B cell (primary cell): ENCODE measurements around the gene LMBR1L. TPM values are rescaled to one million over a fixed set of nuclear protein-coding genes. Genes with fewer than 3 reads are reported as not detected.

Experiments used
- ATAC-seq: fragments of 200-7000 bp; cut with Tn5 transposase; one replicate; pipeline ENCODE4 v1.10.0; 2021; ENCODE audit warnings: low read depth, mild to moderate bottlenecking, moderate number of reproducible peaks, moderate library complexity
- CTCF ChIA-PET: fragments of 350-600 bp; sonication (Branson Sonifier 250); formaldehyde crosslinking; loops from one replicate; lab custom pipeline; 2021; ENCODE audit warnings: antibody characterized with exemption, inconsistent platforms; lab: Charles Lee
- POLR2A ChIA-PET: fragments of 350-600 bp; sonication (Branson Sonifier 250); formaldehyde crosslinking; loops from one replicate; lab custom pipeline; 2021; ENCODE audit warnings: antibody characterized with exemption; lab: Charles Lee
- DNase-seq: peaks from one replicate; pipeline ENCODE4 v3.0.0; 2013
- H2AFZ ChIP-seq: 2 replicates; pipeline ENCODE4 v1.6.1; 2012; ENCODE audit warnings: mild to moderate bottlenecking, low read depth, low read length; ENCODE audit not compliant: insufficient read depth, poor library complexity, severe bottlenecking
- H3K27ac ChIP-seq, 2 donors: 1 replicate in 1 of 2; 2 replicates in 1 of 2; pipeline ENCODE4 v1.5.1; 2012 to 2013; ENCODE audit warnings: low read length in 2 of 2, mild to moderate bottlenecking in 2 of 2, moderate library complexity in 1 of 2
- H3K27me3 ChIP-seq, 4 experiments: fragments of 200-600 bp in 1 of 4; sonication (generic) in 1 of 4; replicated peaks in 1 of 4; 1 replicate in 2 of 4; 2 replicates in 2 of 4; pipeline versions ENCODE4 v1.6.1 to v1.7.0; 2013 to 2016; ENCODE audit warnings: low read length in 3 of 4, mild to moderate bottlenecking in 2 of 4, mixed read lengths in 1 of 4, moderate library complexity in 1 of 4; ENCODE audit not compliant: insufficient read depth in 4 of 4, control insufficient read depth in 3 of 4; ENCODE audit errors: control extremely low read depth in 1 of 4
- H3K36me3 ChIP-seq, 2 experiments: replicated peaks in 1 of 2; 1 replicate in 1 of 2; 2 replicates in 1 of 2; pipeline versions ENCODE4 v1.6.1 to v1.7.1; 2013; ENCODE audit warnings: low read length in 1 of 2; ENCODE audit not compliant: insufficient read depth in 2 of 2, control insufficient read depth in 1 of 2; ENCODE audit errors: control extremely low read depth in 1 of 2, extremely low read depth in 1 of 2
- H3K4me1 ChIP-seq, 2 donors: fragments of 200-600 bp in 1 of 2; sonication (generic) in 1 of 2; 1 replicate in 1 of 2; 2 replicates in 1 of 2; pipeline versions ENCODE4 v1.5.1 to v1.6.1; 2013 to 2017; ENCODE audit warnings: low read length in 2 of 2; ENCODE audit not compliant: control insufficient read depth in 2 of 2, insufficient read depth in 2 of 2
- H3K4me2 ChIP-seq: replicated peaks from 2 replicates; pipeline ENCODE3; 2012; ENCODE audit warnings: mild to moderate bottlenecking, low read depth, low read length; ENCODE audit not compliant: poor library complexity, severe bottlenecking
- H3K4me3 ChIP-seq, 5 experiments: fragments of 200-600 bp in 1 of 5; sonication (generic) in 1 of 5; 1 replicate in 3 of 5; 2 replicates in 2 of 5; pipeline versions ENCODE4 v1.5.1 to v1.7.0; 2011 to 2016; ENCODE audit warnings: low read length in 4 of 5, mild to moderate bottlenecking in 4 of 5, low read depth in 2 of 5, control low read depth in 1 of 5, moderate library complexity in 1 of 5; ENCODE audit not compliant: insufficient read depth in 1 of 5; ENCODE audit errors: control extremely low read depth in 1 of 5, extremely low read depth in 1 of 5
- H3K79me2 ChIP-seq: fragments of 200-600 bp; sonication (generic); one replicate; pipeline ENCODE4 v1.6.0; 2016; ENCODE audit warnings: low read length; ENCODE audit not compliant: control insufficient read depth, insufficient read depth
- H3K9ac ChIP-seq: fragments of 200-600 bp; sonication (generic); 2 replicates; pipeline ENCODE4 v1.6.1; 2017; ENCODE audit warnings: mild to moderate bottlenecking, low read length, moderate library complexity
- H3K9me3 ChIP-seq, 3 donors: one replicate each; pipeline versions ENCODE4 v1.6.1 to v1.7.1; 2013; ENCODE audit warnings: low read length in 2 of 3; ENCODE audit not compliant: control insufficient read depth in 2 of 3, insufficient read depth in 1 of 3; ENCODE audit errors: control extremely low read depth in 1 of 3
- H4K20me1 ChIP-seq: 2 replicates; pipeline ENCODE4 v1.6.0; 2012; ENCODE audit warnings: mild to moderate bottlenecking, low read length; ENCODE audit not compliant: insufficient read depth, control insufficient read depth, poor library complexity, severe bottlenecking
- H3K27ac Mint-ChIP-seq: one replicate; pipeline ENCODE4 v1.8.0; 2021; ENCODE audit warnings: mixed read lengths
- H3K27me3 Mint-ChIP-seq: one replicate; pipeline ENCODE4 v1.8.0; 2021; ENCODE audit warnings: mixed read lengths
- H3K4me1 Mint-ChIP-seq: one replicate; pipeline ENCODE4 v1.8.0; 2021; ENCODE audit warnings: mixed read lengths
- H3K4me3 Mint-ChIP-seq: one replicate; pipeline ENCODE4 v1.8.0; 2021; ENCODE audit warnings: mixed read lengths
- H3K9me3 Mint-ChIP-seq: one replicate; pipeline ENCODE4 v1.8.0; 2022; ENCODE audit warnings: mixed read lengths; ENCODE audit not compliant: insufficient read depth
- CTCF ChIP-seq: fragments of 200-600 bp; IDR thresholded peaks from one replicate; pipeline ENCODE4 v1.8.0; 2022; ENCODE audit warnings: antibody characterized with exemption, mild to moderate bottlenecking
- EZH2 ChIP-seq: IDR thresholded peaks from 2 replicates; pipeline ENCODE4 v1.6.1; 2012; ENCODE audit warnings: borderline replicate concordance, low read depth, mild to moderate bottlenecking, moderate library complexity, low read length; ENCODE audit not compliant: insufficient read depth, poor library complexity, severe bottlenecking
- WGBS: methylation state at CpG from one replicate; pipeline ENCODE4 v1.1.5; 2013; ENCODE audit warnings: missing lambda C conversion rate; ENCODE audit not compliant: insufficient coverage; 5-methylcytosine and 5-hydroxymethylcytosine counted together
- intact Hi-C: fragments of 100-400 bp; cut with micrococcal nuclease; formaldehyde crosslinking; loops from one replicate; pipeline ENCODE4 v1.10.0; 2022
- polyA plus RNA-seq: library from polyadenylated mRNA; depleted of rRNA; stranded (reverse); fragments of >200 nt; gene quantifications from 2 replicates; pipeline ENCODE4 v1.2.3, GENCODE V29; 2012
- total RNA-seq, 2 donors: library from RNA; stranded (reverse); fragments of 120-200 nt in 1 of 2; gene quantifications; 1 replicate in 1 of 2; 2 replicates in 1 of 2; pipeline versions ENCODE4 v1.2.3 to v1.2.4, GENCODE V29; 2013 to 2022

LMBR1L gene
- total and polyA plus RNA-seq, 2 donors (not counting 1 experiment from before 2014, with no cell fraction given) = 133 to 187 TPM

- ChIA-PET CTCF (interaction anchor here (0.6 to 11.5 kb wide), 15 partner anchors 9 to 144 kb away, joined by 3 to 199 read pairs (median 3); partner anchors contain the start of gene RHEBL1), POLR2A (interaction anchor here (1.4 kb wide), 1 partner anchor 144 kb away, joined by 6 read pairs; no protein-coding TSS in a partner anchor)
- peaks cover 62 to 64% of the 10 kb centered on the region in 2 donors for H3K4me1 ChIP-seq
- peak overlapping the region; percentile 90 for H3K4me2 ChIP-seq
- peak overlapping the region; percentile 20 for H3K9ac ChIP-seq
- Mint-ChIP-seq H3K27me3 (peaks cover 54% of the 10 kb centered on the region), H3K4me3 (peak overlapping the region; percentile 73), H3K27ac (no peak overlapping the region), H3K4me1 (peaks cover 55% of the 10 kb centered on the region), H3K9me3 (no peaks in the 10 kb centered on the region)
- 20% methylated on average over 32 of the region's 41 CpGs for WGBS
- ATAC-seq = no peak
- no peaks in the 10 kb centered on the region for H3K79me2 ChIP-seq
- peaks cover 0 to 27% (median 0%) of the 10 kb centered on the region in 3 donors for H3K9me3 ChIP-seq
- peaks cover 0 to 76% (median 50%) of the 10 kb centered on the region in 4 experiments for H3K27me3 ChIP-seq
- H3K36me3 ChIP-seq = no peaks in the 10 kb centered on the region
- H3K4me3 ChIP-seq = peak overlapping the region in 1 of 5 experiments; percentile 13
- TF ChIP-seq EZH2 (no peak), CTCF (no peak)
- no peak overlapping the region for H3K27ac ChIP-seq
- H4K20me1 ChIP-seq = peaks cover 15% of the 10 kb centered on the region
- intact Hi-C loops = loop anchor here (10.0 kb wide), 1 partner anchor 254 kb away; the partner anchor contains the start of gene DNAJC22
- H2AFZ ChIP-seq = no peak overlapping the region
- DNase-seq = peak; percentile 53
Measured at GRCh38 chr12:49091056-49091835, 19.4 kb downstream of the LMBR1L start.
